NCI-H146 treated with DMSO at 0.1 percent for 48 hours (cell line): ENCODE measurements around the gene CR1.
"Not testable (repeated sequence)": the region's sequence is repeated elsewhere in the genome, so short reads cannot be mapped to it uniquely, and the experiment has no call there.

ENCODE experiments used
- DNase-seq: peaks from one replicate; lab custom pipeline; 2025; ENCODE audit not compliant: unreplicated experiment; lab: John Stamatoyannopoulos, UW

CR1 gene

GRCh38 chr1:207638487-207639145 lies 142.7 kb downstream of the CR1 start:
- not testable (repeated sequence) for DNase-seq

- not testable (repeated sequence) for DNase-seq
Measured at GRCh38 chr1:207639362-207639761, 143.4 kb downstream of the CR1 start.

DNA sequence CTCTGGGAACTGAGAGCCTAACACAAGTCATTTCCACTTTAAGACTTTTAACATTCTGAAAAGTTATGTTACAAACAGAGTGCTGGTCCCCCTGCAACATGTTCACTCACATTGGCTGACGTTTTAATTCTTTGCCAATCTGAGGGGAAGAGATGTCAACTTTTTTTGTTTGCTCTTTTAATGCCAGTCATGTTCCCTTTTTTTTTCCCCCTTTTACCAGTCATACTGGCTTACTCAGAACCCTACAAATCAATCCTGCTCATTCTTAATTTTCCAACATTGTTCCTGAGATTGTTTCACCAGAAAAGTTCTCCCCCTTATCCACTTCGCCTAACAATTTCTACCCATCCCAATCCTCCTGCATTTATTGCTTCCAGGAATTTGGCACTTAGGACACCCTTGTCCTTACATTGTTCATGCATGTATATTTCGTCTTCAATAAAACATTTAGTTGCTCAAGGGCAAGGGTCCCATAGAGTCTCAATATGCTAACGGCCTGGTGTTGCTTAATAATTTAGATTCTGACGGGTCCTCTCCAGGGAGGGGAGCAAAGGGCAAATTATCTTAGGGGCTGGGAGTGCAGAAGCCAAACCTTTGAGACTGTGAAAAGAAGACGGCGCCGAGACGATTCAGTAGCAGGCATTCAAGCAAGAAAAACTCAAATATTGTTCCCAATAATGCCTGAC lies 148.4 kb downstream of the CR1 start:
- no peak for DNase-seq

- DNase-seq, result no peak
Measured at GRCh38 chr1:207644852-207645634, 149.1 kb downstream of the CR1 start, which contains the start of gene CR1L. Gene CR1L (plus strand): TSS chr1:207645133. CDS start chr1:207645234, 101 bp downstream.

GRCh38 chr1:207645635-207646081 lies 149.7 kb downstream of the CR1 start:
- no peak for DNase-seq

- no peak for DNase-seq
Measured at GRCh38 chr1:207646171-207646570, 150.2 kb downstream of the CR1 start.

DNA sequence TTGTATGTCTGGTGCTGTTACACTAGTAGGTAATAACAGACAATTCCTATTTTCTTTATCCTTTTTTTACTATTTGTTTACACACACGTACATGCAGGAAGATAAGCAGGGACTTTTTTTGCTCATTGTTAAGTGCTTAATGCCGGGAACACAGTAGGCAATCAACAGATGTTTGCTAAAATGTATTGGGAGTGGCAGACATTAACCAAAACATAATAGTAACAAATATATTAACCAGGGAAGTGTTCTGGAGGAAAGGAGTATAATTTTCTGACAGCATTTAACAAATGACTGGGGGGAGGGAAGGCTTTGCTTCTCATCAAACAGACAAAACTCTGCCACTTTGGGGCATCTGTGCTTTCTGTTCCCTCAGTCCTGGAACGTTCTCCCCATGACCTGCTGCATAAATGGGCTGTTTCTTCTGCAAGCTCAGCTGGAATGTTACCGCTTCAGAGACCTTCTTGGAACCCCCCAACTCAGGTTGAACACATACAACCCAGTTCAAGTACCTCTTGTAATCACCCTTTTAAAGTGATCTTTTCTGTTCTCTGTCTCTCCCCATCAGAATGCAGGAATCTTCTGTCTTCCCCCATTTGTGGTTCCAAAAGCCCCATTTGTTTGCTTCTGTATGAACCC lies 151.1 kb downstream of the CR1 start:
- DNase-seq, result no peak

- no peak for DNase-seq
Measured at GRCh38 chr1:207647671-207648333, 151.8 kb downstream of the CR1 start.

GRCh38 chr1:207648334-207649209 lies 152.6 kb downstream of the CR1 start:
- DNase-seq, result no peak

DNA sequence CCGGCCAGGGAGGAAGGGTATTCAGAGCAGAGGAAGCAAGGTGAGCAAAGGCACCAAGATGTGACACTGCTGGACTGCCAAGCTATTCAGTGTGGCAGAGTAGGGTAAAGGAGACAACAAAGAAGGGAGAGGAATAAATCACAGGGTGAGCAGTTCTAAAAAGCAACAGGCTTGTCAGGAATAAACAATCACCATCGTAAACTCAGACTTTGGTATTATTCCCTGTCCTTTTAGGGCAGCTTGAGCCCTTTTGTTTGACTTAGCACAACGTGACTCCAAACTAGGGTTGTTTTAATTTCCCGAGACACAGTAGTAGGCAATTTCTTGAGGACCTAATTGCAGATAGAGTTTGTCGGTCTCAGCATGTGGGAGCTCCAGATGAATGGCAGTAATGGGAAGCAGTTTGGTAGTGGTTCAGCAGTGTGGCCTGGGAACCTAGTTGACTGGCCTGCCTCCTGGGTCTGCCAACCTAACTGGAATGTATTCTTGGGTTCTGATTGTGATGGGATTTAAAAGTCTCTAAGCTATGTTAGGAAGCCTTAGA lies 153.3 kb downstream of the CR1 start:
- peak; percentile 80 for DNase-seq

DNA sequence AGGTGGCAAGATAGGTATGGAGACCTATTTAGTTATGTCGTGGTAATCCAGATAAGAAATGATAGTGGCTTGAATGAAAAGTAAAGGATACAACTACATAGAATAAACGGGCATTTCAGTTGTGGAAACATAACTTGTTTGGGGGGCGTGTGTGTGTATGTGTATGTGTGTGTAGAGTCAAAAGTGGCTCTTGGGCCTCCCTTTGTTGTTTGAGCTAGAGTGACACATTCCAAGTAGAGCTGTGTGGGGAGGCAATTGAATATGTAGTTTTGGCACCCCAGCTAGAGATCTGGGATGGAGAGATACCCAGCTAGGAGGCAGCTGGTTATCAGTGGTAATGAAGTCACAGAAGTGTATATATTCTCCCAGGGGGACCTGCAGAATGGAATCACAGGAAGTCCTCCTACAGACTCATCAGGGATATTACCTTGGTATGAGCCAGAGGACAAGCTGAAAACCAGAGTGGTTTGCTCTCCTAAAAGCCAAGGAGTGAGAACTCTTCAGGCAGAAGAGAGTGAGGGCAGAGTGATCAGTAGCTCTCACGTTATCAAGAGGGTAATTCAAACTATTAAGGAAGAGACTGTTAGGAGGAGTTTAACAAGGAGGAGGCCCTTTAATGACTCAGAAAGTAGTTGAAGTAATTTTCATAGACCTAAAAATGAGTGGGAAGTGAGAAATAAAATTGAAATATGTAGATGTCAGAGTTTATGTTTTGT lies 154.1 kb downstream of the CR1 start:
- no peak for DNase-seq

GRCh38 chr1:207651583-207651982 lies 155.6 kb downstream of the CR1 start:
- DNase-seq, result no peak

DNA sequence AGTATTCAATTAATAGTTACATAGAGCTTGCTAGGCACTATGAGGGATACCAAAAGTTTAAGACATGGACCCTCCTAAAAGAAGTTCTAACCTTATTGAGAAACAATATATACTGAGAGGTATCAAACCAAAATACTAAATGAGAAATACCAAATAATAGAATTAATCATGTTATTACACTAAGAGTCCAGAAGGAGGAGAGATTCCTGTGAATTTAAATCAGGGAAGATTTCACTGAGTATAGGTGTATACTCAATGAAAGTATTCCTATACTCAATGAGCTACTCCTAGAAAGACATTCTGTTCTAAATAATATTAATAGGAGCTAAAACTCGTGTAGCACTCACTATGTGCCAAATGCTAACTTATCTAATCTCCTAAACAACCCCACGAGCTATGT lies 158.4 kb downstream of the CR1 start:
- DNase-seq, result no peak

DNA sequence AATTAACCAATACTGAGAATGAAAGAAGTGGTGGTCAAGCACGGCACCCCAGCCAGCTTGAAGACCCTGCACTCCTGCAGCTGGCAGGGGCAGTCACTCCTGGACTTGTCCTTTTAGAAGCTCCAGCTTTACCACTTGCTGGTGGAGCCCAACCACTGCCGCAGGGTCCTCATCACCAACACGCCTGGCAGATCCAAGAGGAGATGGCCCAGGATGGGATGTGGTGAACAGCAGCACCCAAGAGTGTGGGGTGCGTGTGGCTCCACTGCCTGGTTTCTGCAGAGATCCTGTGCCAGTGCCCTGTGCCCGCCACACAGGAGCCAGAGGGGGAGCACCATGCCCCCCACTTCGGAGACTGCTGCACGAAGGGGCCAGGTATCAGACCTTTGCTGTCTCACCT lies 162.5 kb downstream of the CR1 start:
- no peak for DNase-seq

- no peak for DNase-seq
Measured at GRCh38 chr1:207658904-207659485, 163.0 kb downstream of the CR1 start.

DNA sequence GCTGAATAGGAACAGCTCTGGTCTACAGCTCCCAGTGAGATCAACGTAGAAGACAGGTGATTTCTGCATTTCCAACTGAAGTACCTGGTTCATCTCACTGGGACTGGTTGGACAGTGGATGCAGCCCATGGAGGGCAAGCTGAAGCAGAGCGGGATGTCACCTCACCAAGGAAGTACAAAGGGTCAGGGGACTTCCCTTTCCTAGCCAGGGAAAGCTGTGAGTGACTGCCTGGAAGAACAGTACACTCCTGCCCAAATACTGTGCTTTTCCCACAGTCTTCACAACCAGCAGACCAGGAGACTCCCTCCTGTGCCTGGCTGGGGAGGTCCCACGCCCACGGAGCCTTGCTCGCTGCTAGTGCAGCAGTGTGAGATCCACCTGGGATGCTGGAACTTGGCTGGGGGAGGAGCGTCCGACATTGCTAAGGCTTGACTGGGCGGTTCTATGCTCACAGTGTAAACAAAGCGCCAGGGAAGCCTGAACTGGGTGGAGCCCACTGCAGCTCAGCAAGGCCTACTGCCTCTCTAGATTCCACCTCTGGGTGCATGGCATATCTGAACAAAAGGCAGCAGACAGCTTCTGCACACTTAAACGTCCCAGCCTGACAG lies 163.7 kb downstream of the CR1 start:
- DNase-seq, result peak; percentile 66

GRCh38 chr1:207661420-207661819 lies 165.5 kb downstream of the CR1 start:
- DNase-seq, result not testable (repeated sequence)

- DNase-seq, result no peak
Measured at GRCh38 chr1:207666342-207666741, 170.4 kb downstream of the CR1 start.
